SKM-1 (cell line): ENCODE results near the gene MAP3K19.
"Not testable (repeated sequence)": the region's sequence is repeated elsewhere in the genome, so short reads cannot be mapped to it uniquely, and the experiment has no call there.

Experiments
- DNase-seq: peaks from one replicate; lab custom pipeline; 2025; ENCODE audit not compliant: unreplicated experiment; lab: John Stamatoyannopoulos, UW

The MAP3K19 gene

DNA sequence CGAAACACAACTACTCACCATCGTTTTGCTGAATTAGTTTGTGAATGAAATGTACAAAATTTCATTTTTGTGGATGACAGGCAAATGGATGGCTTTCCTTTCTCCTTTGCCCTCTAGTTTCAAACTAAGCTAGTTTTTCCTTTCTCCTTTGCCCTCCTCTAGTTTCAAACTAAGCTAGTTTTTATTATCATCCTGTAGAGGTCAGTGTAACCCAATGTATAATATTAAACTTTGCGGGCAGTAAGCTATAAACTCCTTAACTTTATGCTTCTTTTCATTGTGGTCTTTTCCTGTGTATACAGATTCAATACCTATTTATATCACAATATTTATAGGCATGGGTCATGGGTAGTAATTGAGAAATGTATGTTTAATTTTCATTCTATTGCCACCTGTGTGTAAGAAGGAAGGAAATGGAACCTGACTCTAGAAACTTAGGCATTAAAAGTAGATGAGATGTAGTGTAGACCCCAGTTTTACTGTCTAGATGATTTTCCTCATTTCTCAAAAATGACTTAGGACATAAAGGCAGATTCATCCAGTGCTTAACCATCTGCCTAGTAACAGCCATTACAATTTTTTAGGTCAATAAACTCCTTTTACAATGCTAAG, 58.1 kb downstream of the MAP3K19 start:
- peak; percentile 37 for DNase-seq

- no peak for DNase-seq
These were observed 62.2 kb downstream of the MAP3K19 start for GRCh38 chr2:134985061-134985460.

DNA sequence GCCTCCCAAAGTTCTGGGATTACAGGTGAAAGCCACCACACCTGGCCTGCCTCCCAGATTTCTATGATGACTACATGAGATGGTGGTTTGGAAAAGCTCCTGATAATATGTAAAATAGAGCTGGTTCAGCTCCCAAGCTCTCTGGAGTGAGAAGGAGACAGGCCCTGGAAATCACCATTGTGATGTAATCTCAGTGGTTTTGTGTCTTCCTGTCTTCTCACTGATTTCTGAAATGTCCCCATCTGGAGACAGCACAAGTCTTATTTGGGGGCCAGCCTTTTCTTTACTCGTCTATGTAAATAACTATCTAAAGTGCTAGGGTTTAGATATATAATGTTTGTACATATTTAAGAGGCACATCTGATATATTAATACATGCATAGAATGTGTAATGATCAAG, 64.6 kb downstream of the MAP3K19 start:
- DNase-seq = no peak

DNA sequence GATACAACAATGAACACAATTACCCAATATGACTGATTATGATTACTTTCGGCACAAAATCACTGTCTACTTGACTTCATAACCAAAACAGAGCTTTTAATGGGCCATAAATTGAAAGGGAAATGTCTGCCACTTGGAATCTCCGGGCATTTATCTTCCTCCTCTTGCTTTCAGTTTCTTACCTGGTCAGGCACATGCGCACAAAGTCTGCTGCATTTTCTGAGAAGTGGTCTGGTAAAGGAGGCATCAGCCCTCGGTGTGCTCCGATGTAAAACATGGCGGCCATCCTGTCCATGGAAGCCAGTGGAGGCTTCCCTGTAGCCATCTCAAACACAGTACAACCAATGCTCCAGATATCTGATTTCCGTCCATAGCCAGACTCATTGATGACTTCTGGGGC, 66.6 kb downstream of the MAP3K19 start:
- no peak for DNase-seq

GRCh38 chr2:134979221-134979620, 68.0 kb downstream of the MAP3K19 start:
- no peak for DNase-seq

DNA sequence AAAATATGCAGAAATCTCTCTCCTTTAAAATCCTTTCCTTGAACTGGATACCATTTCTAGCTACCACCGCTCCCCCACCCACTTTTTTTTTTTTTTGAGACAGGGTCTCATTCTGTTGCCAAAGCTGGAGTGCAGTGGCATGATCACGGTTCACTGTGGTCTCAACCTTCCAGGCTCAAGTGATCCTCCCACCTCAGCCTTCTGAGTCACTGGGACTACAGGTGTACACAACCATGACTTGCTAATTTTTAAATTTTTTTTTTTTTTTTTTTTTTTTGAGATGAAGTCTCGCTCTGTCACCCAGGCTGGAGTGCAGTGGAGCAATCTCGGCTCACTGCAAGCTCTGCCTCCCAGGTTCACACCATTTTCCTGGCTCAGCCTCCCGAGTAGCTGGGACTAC, 70.1 kb downstream of the MAP3K19 start:
- not testable (repeated sequence) for DNase-seq

- DNase-seq = no peak
These were observed 71.1 kb downstream of the MAP3K19 start for GRCh38 chr2:134976074-134976702.

- no peak for DNase-seq
These were observed 71.8 kb downstream of the MAP3K19 start for GRCh38 chr2:134975281-134976009.

DNA sequence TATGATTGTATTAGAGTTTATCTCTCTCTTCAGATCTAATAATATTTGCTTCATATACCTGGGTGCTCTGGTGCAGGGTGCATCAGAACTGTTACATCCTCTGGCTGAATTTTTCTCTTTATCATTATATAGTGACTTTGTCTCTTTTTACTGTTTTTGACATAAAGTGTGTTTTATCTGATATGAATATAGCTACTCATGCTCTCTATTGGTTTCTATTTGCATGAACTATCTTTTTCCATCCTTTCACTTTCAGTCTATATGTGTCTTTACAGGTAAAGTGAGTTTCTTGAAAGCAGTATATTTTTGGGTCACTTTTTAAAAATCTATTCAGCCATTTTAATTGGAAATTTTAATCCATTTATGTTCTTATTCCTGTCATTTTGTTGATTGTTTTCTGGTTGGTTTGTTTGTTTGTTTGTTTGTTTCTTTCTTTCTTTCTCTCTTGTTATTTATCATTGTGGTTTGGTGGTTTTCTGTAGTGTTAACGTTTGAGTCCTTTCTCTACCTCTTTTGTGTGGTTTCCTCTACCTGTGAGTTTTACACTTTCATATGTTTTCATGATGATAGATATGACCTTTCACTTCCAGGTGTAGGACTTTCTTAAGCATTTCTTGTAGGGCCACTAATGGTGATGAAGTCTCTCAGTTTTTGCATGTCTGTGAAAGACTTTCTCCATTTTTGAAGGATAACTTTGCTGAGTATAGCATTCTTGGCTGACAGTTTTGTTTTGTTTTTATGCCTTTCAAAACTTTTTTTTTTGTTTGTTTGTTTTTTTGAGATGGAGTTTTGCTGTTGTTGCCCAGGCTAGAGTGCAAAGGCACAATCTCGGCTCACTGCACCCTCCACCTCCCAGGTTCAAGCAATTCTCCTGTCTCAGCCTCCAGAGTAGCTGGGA, 73.8 kb downstream of the MAP3K19 start:
- no peak for DNase-seq

DNA sequence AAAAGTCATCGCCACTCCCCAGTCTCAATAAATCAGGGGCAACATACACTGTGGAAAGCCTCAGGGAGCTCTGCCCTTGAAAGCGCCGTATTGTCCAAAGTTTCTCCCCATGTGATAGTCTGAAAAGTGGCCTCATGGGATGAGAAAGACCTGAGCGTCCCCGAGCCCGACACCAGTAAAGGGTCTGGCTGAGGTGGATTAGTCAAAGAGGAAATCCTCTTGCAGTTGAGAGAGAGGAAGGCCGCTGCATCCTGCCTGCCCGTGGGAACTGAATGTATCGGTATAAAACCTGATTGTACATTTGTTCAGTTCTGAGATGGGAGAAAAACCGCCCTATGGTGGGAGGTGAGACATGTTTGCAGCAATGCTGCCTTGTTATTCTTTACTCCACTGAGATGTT, 80.1 kb downstream of the MAP3K19 start:
- not testable (repeated sequence) for DNase-seq

DNA sequence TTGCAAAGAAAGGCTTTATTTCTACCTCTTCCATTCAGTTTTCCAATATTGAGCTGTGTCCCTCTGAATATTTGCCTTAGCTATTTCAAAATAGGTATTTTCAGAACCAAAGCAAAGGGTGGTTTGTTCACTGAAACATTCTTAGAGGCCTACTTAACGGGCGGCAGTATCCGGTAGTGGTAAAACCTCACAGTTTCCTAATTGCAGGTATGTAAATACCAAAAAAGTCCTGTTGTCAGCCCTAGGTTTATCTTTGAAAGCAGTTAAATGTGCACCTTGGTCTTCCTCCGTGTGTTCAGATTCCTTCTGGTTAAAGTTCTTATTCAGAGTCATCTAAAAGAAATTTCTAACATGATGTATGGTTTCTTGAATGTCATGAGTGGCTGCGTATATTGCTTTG, 89.8 kb downstream of the MAP3K19 start:
- no peak for DNase-seq

GRCh38 chr2:134955744-134956143, 91.5 kb downstream of the MAP3K19 start:
- DNase-seq = no peak

- no peak for DNase-seq
These were observed 93.2 kb downstream of the MAP3K19 start for GRCh38 chr2:134954065-134954464.

DNA sequence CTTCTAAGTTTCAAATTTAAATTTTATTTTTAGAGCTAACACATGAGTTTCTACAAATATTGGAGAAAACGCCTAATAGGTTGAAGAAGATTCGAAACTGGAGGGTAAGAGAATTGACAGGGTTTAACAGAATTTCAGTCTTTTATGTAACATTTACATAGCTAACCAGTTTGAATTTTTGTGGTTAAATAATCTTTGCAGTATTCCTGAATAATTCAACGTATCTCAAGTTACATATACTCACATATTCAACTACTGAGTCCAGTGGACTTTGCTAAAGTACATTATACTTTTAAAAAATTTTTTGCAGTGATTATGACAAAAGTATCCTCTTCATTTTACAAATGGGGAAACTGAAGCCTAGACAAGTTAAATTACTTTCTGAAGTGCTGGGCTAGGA, 94.6 kb downstream of the MAP3K19 start:
- no peak for DNase-seq

GRCh38 chr2:134950886-134951285, 96.4 kb downstream of the MAP3K19 start:
- DNase-seq = no peak

- no peak for DNase-seq
These were observed 97.1 kb downstream of the MAP3K19 start for GRCh38 chr2:134949981-134950708.

DNA sequence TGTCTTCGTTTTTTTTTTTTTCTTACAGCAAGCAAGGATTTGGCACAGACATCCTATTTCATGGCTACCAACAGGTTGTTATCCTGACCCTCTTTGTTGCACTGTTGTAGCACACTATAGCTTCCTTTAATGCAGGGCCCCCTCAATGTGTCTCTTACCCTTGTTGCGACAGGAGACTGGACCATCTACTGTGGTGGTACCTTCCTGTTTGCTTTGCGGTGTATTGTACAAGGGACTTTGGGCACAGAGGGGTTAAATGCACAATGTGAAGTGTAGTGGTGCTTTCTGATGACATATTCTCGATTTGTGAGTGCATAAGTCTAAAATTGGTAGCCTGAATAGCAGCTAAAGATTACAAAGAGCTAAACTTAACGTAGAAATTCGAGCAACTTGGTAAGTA, 101.2 kb downstream of the MAP3K19 start:
- no peak for DNase-seq

- no peak for DNase-seq
These were observed 102.3 kb downstream of the MAP3K19 start for GRCh38 chr2:134944975-134945374.

- peak; percentile 9 for DNase-seq
These were observed 103.7 kb downstream of the MAP3K19 start for GRCh38 chr2:134943540-134943939.

DNA sequence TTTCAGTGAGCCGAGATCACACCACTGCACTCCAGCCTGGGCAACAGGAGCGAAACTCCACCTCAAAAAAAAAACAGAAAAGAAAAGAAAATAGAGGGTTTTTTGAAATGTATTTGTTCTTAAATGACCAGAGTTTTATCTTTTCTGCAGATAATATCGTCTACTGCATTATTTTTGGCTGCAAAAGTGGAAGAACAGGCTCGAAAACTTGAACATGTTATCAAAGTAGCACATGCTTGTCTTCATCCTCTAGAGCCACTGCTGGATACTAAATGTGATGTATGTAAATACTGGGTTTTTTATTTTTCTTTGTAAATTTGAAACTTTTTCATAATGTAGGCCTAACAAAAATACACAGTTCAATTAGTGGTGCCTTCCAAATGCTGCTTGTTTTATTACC, 110.6 kb downstream of the MAP3K19 start:
- DNase-seq = no peak

- no peak for DNase-seq
These were observed 112.6 kb downstream of the MAP3K19 start for GRCh38 chr2:134934641-134935040.
